T-helper 17 cell (primary cell): ENCODE measurements around the gene DUT. TPM values are rescaled to one million over a fixed set of nuclear protein-coding genes. Genes with fewer than 3 reads are reported as not detected.

ENCODE experiments used
- ATAC-seq: fragments of 150-1000 bp; cut with Tn5 transposase; 2 replicates; pipeline ENCODE4 v1.10.0; 2021; ENCODE audit warnings: mild to moderate bottlenecking, moderate library complexity
- DNase-seq, 3 donors: peaks; one replicate each; pipeline versions ENCODE4 v3.0.0 to v3.0.0-alpha.2; 2020 to 2021
- H3K9me3 ChIP-seq: one replicate; pipeline ENCODE4 v1.7.0; 2013; ENCODE audit warnings: low read length, mild to moderate bottlenecking; ENCODE audit not compliant: control insufficient read depth, poor library complexity, severe bottlenecking
- H3K27ac Mint-ChIP-seq: one replicate; pipeline ENCODE4 v1.8.0; 2022; ENCODE audit warnings: mild to moderate bottlenecking, moderate library complexity, mixed read lengths
- H3K27me3 Mint-ChIP-seq: one replicate; pipeline ENCODE4 v1.8.0; 2022; ENCODE audit warnings: mixed read lengths
- H3K36me3 Mint-ChIP-seq: one replicate; pipeline ENCODE4 v1.8.0; 2022; ENCODE audit warnings: low read depth, mixed read lengths
- H3K4me1 Mint-ChIP-seq: one replicate; pipeline ENCODE4 v1.8.0; 2022; ENCODE audit warnings: mild to moderate bottlenecking, mixed read lengths
- H3K4me3 Mint-ChIP-seq: one replicate; pipeline ENCODE4 v1.8.0; 2022; ENCODE audit warnings: mild to moderate bottlenecking, moderate library complexity, mixed read lengths
- total RNA-seq, 4 donors: library from RNA in 2 of 4; stranded (reverse) in 2 of 4; gene quantifications; one replicate each; pipeline ENCODE4 v1.2.3 and lab custom pipeline; 2022 to 2026

The DUT gene
- total RNA-seq: 10 to 100 TPM; 64.1 to 70.1 TPM
- total RNA-seq (lab: John Stamatoyannopoulos, UW): 65.0 to 66.9 reads per million in 2 donors

GRCh38 chr15:48330855-48331795 lies at the start of gene DUT:
Gene DUT (plus strand): TSS chr15:48331429. CDS start chr15:48331516, 87 bp downstream.
- H3K9me3 ChIP-seq: no peaks in the 10 kb centered on the region
- peaks cover 2% of the 10 kb centered on the region for H3K36me3 Mint-ChIP-seq
- H3K27me3 Mint-ChIP-seq: no peaks in the 10 kb centered on the region
- peak; percentile 65 to 72 (median 71) for DNase-seq
- H3K4me3 Mint-ChIP-seq: peak within 1 kb of the TSS; percentile 99
- H3K27ac Mint-ChIP-seq: peak within 1 kb of the TSS; percentile 99
- ATAC-seq: peak; percentile 85
- peaks cover 22% of the 10 kb centered on the region for H3K4me1 Mint-ChIP-seq

- no peak for DNase-seq
- H3K4me1 Mint-ChIP-seq: peaks cover 4% of the 10 kb centered on the region
- H3K27ac Mint-ChIP-seq: no peak overlapping the region
- ATAC-seq: no peak
- peaks cover 31% of the 10 kb centered on the region for H3K27me3 Mint-ChIP-seq
- H3K36me3 Mint-ChIP-seq: no peaks in the 10 kb centered on the region
- no peak overlapping the region for H3K4me3 Mint-ChIP-seq
- H3K9me3 ChIP-seq: no peaks in the 10 kb centered on the region
Observed at GRCh38 chr15:48281674-48282073, 49.6 kb upstream of the DUT start.

- H3K27me3 Mint-ChIP-seq: peaks cover 31% of the 10 kb centered on the region
- no peak overlapping the region for H3K27ac Mint-ChIP-seq
- ATAC-seq (no peak), DNase-seq (no peak)
- no peaks in the 10 kb centered on the region for H3K9me3 ChIP-seq
- H3K4me1 Mint-ChIP-seq: peaks cover 4% of the 10 kb centered on the region
- H3K36me3 Mint-ChIP-seq: no peaks in the 10 kb centered on the region
- no peak overlapping the region for H3K4me3 Mint-ChIP-seq
Observed at GRCh38 chr15:48282216-48282615, 49.0 kb upstream of the DUT start.

GRCh38 chr15:48283396-48284145 lies 47.7 kb upstream of the DUT start:
- Mint-ChIP-seq H3K4me1 (peaks cover 4% of the 10 kb centered on the region), H3K27ac (no peak overlapping the region), H3K27me3 (peaks cover 31% of the 10 kb centered on the region), H3K4me3 (no peak overlapping the region), H3K36me3 (no peaks in the 10 kb centered on the region)
- ATAC-seq (no peak), DNase-seq (no peak)
- H3K9me3 ChIP-seq: no peaks in the 10 kb centered on the region

GRCh38 chr15:48285329-48286214 lies 45.7 kb upstream of the DUT start:
- H3K4me3 Mint-ChIP-seq: peak overlapping the region; percentile 33
- ATAC-seq (peak; percentile 59), DNase-seq (peak in 1 of 3 donors; percentile 9)
- H3K4me1 Mint-ChIP-seq: peaks cover 4% of the 10 kb centered on the region
- H3K27ac Mint-ChIP-seq: no peak overlapping the region
- H3K36me3 Mint-ChIP-seq: no peaks in the 10 kb centered on the region
- no peaks in the 10 kb centered on the region for H3K9me3 ChIP-seq
- H3K27me3 Mint-ChIP-seq: peaks cover 27% of the 10 kb centered on the region

- no peak overlapping the region for H3K4me3 Mint-ChIP-seq
- no peaks in the 10 kb centered on the region for H3K36me3 Mint-ChIP-seq
- peaks cover 7% of the 10 kb centered on the region for H3K27me3 Mint-ChIP-seq
- H3K4me1 Mint-ChIP-seq: peaks cover 4% of the 10 kb centered on the region
- ATAC-seq (no peak), DNase-seq (no peak)
- H3K27ac Mint-ChIP-seq: no peak overlapping the region
- no peaks in the 10 kb centered on the region for H3K9me3 ChIP-seq
Observed at GRCh38 chr15:48289628-48290027, 41.6 kb upstream of the DUT start.

GRCh38 chr15:48292458-48292857 lies 38.8 kb upstream of the DUT start:
- no peaks in the 10 kb centered on the region for H3K9me3 ChIP-seq
- H3K36me3 Mint-ChIP-seq: no peaks in the 10 kb centered on the region
- DNase-seq (no peak), ATAC-seq (no peak)
- H3K27me3 Mint-ChIP-seq: peaks cover 5% of the 10 kb centered on the region
- H3K27ac Mint-ChIP-seq: no peak overlapping the region
- H3K4me3 Mint-ChIP-seq: no peak overlapping the region
- no peaks in the 10 kb centered on the region for H3K4me1 Mint-ChIP-seq

- Mint-ChIP-seq H3K27me3 (peaks cover 5% of the 10 kb centered on the region), H3K4me1 (no peaks in the 10 kb centered on the region), H3K4me3 (no peak overlapping the region), H3K36me3 (no peaks in the 10 kb centered on the region), H3K27ac (no peak overlapping the region)
- ATAC-seq: no peak
- no peaks in the 10 kb centered on the region for H3K9me3 ChIP-seq
- no peak for DNase-seq
Observed at GRCh38 chr15:48297668-48298067, 33.6 kb upstream of the DUT start.

- no peak overlapping the region for H3K27ac Mint-ChIP-seq
- no peak for DNase-seq
- no peak overlapping the region for H3K4me3 Mint-ChIP-seq
- no peaks in the 10 kb centered on the region for H3K9me3 ChIP-seq
- ATAC-seq: no peak
- H3K36me3 Mint-ChIP-seq: no peaks in the 10 kb centered on the region
- H3K27me3 Mint-ChIP-seq: peaks cover 5% of the 10 kb centered on the region
- no peaks in the 10 kb centered on the region for H3K4me1 Mint-ChIP-seq
Observed at GRCh38 chr15:48298914-48299313, 32.3 kb upstream of the DUT start.

- Mint-ChIP-seq H3K4me3 (no peak overlapping the region), H3K27ac (no peak overlapping the region), H3K27me3 (peaks cover 11% of the 10 kb centered on the region), H3K36me3 (no peaks in the 10 kb centered on the region), H3K4me1 (no peaks in the 10 kb centered on the region)
- no peak for DNase-seq
- no peak for ATAC-seq
- no peaks in the 10 kb centered on the region for H3K9me3 ChIP-seq
Observed at GRCh38 chr15:48300038-48300437, 31.2 kb upstream of the DUT start.

GRCh38 chr15:48304398-48304797 lies 26.8 kb upstream of the DUT start:
- H3K4me1 Mint-ChIP-seq: no peaks in the 10 kb centered on the region
- ATAC-seq (no peak), DNase-seq (no peak)
- peaks cover 12% of the 10 kb centered on the region for H3K27me3 Mint-ChIP-seq
- no peak overlapping the region for H3K4me3 Mint-ChIP-seq
- no peaks in the 10 kb centered on the region for H3K36me3 Mint-ChIP-seq
- no peak overlapping the region for H3K27ac Mint-ChIP-seq
- no peaks in the 10 kb centered on the region for H3K9me3 ChIP-seq

- no peaks in the 10 kb centered on the region for H3K9me3 ChIP-seq
- Mint-ChIP-seq H3K4me3 (no peak overlapping the region), H3K36me3 (no peaks in the 10 kb centered on the region), H3K27me3 (peaks cover 12% of the 10 kb centered on the region), H3K27ac (peak overlapping the region; percentile 37), H3K4me1 (no peaks in the 10 kb centered on the region)
- DNase-seq (no peak), ATAC-seq (no peak)
Observed at GRCh38 chr15:48306639-48307038, 24.6 kb upstream of the DUT start.

- no peaks in the 10 kb centered on the region for H3K9me3 ChIP-seq
- no peak overlapping the region for H3K27ac Mint-ChIP-seq
- no peaks in the 10 kb centered on the region for H3K36me3 Mint-ChIP-seq
- H3K4me3 Mint-ChIP-seq: no peak overlapping the region
- DNase-seq: no peak
- H3K4me1 Mint-ChIP-seq: no peaks in the 10 kb centered on the region
- peaks cover 12% of the 10 kb centered on the region for H3K27me3 Mint-ChIP-seq
- no peak for ATAC-seq
Observed at GRCh38 chr15:48307586-48307985, 23.6 kb upstream of the DUT start.
